Prostate gland (tissue), 2 donors: ENCODE results near the gene LRP11. TPM values are rescaled to one million over a fixed set of nuclear protein-coding genes. Genes with fewer than 3 reads are reported as not detected.
A peak's percentile ranks its signal among the peaks of the same experiment; 100 is the strongest.

Experiments
- DNase-seq: peaks from one replicate; pipeline ENCODE4 v3.0.0-alpha.2; 2019; ENCODE audit warnings: low spot score
- H3K27ac ChIP-seq, 2 donors: fragments of 200-600 bp; sonication (generic); 2 replicates each; pipeline ENCODE4 v1.5.1; 2017 to 2019
- H3K27me3 ChIP-seq: fragments of 200-600 bp; sonication (generic); replicated peaks from 2 replicates; pipeline ENCODE4 v1.5.1; 2019; ENCODE audit not compliant: insufficient read depth
- H3K36me3 ChIP-seq, 2 donors: fragments of 200-600 bp; sonication (generic); 1 replicate in 1 of 2; 2 replicates in 1 of 2; pipeline versions ENCODE4 v1.5.1 to v1.8.1; 2017 to 2019
- H3K4me1 ChIP-seq: fragments of 200-600 bp; sonication (generic); replicated peaks from 2 replicates; pipeline ENCODE4 v1.5.1; 2019
- H3K4me3 ChIP-seq, 2 donors: fragments of 200-600 bp; sonication (generic); 2 replicates each; pipeline ENCODE4 v1.5.1; 2017 to 2019
- H3K9me3 ChIP-seq: fragments of 200-600 bp; sonication (generic); 2 replicates; pipeline ENCODE4 v1.5.1; 2017
- POLR2A ChIP-seq: fragments of 450-650 bp; IDR thresholded peaks from one replicate; pipeline ENCODE4 v1.6.1; 2016; ENCODE audit warnings: antibody characterized with exemption, mild to moderate bottlenecking
- POLR2AphosphoS5 ChIP-seq: sonication (generic); formaldehyde crosslinking; IDR thresholded peaks from one replicate; pipeline ENCODE4 v1.6.1; 2017; ENCODE audit warnings: antibody characterized with exemption
- WGBS: methylation state at CpG from one replicate; pipeline ENCODE4 v1.1.5; 2018; 5-methylcytosine and 5-hydroxymethylcytosine counted together
- intact Hi-C: fragments of 100-400 bp; cut with DNase I; formaldehyde crosslinking; loops from one replicate; pipeline ENCODE4 v1.14.2; 2022
- total RNA-seq, 2 donors: library from RNA; depleted of rRNA; stranded (reverse); fragments of >200 nt; gene quantifications; one replicate each; pipeline ENCODE4 v1.1.0, GENCODE V29; 2016
- TF ChIP-seq, protein P1 (sequence below), 4 experiments: fragments of 200-600 bp in 2 of 4; fragments of 450-650 bp in 2 of 4; sonication (generic) in 2 of 4; IDR thresholded peaks; 1 replicate in 3 of 4; 2 replicates in 1 of 4; pipeline ENCODE4 v1.5.1; 2016 to 2019; ENCODE audit warnings: antibody characterized with exemption in 4 of 4, mild to moderate bottlenecking in 2 of 4, moderate library complexity in 2 of 4

LRP11 gene
- total RNA-seq, 2 donors from 2014 or later = 52.7 to 76.3 TPM

DNA sequence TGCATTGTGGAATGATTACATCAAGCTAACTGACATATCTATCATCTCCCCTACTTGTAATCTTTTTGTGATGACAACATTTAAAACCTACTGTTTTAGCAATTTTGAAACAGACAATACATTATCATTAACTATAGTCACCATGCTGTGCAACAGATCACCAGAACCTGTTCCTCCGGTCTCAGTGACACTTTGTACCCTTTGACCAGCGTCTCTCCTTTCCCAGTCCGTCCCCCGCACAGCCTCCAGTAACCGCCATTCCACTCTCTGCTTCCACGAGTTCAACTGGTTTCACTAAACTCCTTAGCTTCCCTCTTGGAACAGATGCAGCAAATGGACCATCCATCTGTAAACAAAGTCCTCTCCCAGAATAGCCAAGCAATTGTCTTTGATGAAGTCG lies 21.8 kb downstream of the LRP11 start:
- TF ChIP-seq, protein P1, sequence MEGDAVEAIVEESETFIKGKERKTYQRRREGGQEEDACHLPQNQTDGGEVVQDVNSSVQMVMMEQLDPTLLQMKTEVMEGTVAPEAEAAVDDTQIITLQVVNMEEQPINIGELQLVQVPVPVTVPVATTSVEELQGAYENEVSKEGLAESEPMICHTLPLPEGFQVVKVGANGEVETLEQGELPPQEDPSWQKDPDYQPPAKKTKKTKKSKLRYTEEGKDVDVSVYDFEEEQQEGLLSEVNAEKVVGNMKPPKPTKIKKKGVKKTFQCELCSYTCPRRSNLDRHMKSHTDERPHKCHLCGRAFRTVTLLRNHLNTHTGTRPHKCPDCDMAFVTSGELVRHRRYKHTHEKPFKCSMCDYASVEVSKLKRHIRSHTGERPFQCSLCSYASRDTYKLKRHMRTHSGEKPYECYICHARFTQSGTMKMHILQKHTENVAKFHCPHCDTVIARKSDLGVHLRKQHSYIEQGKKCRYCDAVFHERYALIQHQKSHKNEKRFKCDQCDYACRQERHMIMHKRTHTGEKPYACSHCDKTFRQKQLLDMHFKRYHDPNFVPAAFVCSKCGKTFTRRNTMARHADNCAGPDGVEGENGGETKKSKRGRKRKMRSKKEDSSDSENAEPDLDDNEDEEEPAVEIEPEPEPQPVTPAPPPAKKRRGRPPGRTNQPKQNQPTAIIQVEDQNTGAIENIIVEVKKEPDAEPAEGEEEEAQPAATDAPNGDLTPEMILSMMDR (IDR thresholded peaks at IDR 0.05) = no peak
- TF ChIP-seq POLR2A = no peak
- TF ChIP-seq POLR2AphosphoS5 = no peak
- H3K4me3 ChIP-seq = no peak overlapping the region
- DNase-seq = no peak

DNA sequence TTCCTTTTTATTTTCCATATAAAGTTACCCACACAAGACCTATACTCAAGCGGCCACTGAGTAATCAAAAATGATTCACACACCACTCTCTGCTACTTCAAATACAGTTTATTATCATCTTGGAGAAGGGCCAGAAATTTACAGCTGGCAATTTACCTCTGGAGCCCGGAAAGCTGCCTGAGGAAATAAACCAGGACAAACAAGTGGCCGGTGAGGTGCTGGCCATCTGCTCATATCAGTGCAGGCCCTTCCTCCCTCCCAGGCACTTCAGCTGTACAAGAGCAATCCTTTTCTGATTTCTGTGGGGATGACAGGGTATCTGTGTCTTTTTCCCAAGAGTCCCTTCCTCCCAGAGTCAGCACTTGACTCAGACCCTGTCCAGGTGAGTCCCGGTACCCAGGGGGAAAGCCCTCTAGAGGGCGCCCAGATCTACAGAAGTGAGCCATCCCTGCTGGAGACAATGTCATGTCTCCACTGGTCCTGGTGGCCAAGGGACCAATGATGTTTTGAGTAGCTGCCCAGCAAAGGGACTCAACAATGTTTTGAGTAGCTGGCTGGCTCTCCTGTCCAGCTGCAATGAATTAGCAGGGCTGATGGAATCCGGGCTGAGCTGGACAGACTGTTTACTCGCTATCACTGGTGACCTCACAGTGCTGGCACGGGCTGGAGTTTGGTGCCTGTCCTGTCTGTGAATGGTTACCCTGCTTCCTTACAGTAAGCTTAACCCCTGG lies 23.6 kb downstream of the LRP11 start:
- Histone ChIP-seq H3K36me3 (no peaks in the 10 kb centered on the region), H3K9me3 (no peaks in the 10 kb centered on the region), H3K4me1 (no peaks in the 10 kb centered on the region), H3K27ac (no peak overlapping the region), H3K27me3 (no peaks in the 10 kb centered on the region), H3K4me3 (no peak overlapping the region)
- 45% methylated on average over 8 of the region's 8 CpGs for WGBS
- intact Hi-C loops = no loop called here
- TF ChIP-seq, protein P1 (IDR thresholded peaks at IDR 0.05) = peak in 3 of 4 experiments; percentile 59 to 76 (median 64)
- TF ChIP-seq POLR2AphosphoS5 (peak; percentile 30), POLR2A (no peak)
- peak; percentile 65 for DNase-seq

More for the DNA sequence above, 21.8 kb downstream of the LRP11 start:
- 75% methylated on average over 7 of the region's 7 CpGs for WGBS
- H3K27ac ChIP-seq = no peak overlapping the region
- H3K36me3 ChIP-seq = no peaks in the 10 kb centered on the region
- intact Hi-C loops = no loop called here
- no peaks in the 10 kb centered on the region for H3K9me3 ChIP-seq
- H3K4me1 ChIP-seq = peaks cover 5% of the 10 kb centered on the region
- no peaks in the 10 kb centered on the region for H3K27me3 ChIP-seq

DNA sequence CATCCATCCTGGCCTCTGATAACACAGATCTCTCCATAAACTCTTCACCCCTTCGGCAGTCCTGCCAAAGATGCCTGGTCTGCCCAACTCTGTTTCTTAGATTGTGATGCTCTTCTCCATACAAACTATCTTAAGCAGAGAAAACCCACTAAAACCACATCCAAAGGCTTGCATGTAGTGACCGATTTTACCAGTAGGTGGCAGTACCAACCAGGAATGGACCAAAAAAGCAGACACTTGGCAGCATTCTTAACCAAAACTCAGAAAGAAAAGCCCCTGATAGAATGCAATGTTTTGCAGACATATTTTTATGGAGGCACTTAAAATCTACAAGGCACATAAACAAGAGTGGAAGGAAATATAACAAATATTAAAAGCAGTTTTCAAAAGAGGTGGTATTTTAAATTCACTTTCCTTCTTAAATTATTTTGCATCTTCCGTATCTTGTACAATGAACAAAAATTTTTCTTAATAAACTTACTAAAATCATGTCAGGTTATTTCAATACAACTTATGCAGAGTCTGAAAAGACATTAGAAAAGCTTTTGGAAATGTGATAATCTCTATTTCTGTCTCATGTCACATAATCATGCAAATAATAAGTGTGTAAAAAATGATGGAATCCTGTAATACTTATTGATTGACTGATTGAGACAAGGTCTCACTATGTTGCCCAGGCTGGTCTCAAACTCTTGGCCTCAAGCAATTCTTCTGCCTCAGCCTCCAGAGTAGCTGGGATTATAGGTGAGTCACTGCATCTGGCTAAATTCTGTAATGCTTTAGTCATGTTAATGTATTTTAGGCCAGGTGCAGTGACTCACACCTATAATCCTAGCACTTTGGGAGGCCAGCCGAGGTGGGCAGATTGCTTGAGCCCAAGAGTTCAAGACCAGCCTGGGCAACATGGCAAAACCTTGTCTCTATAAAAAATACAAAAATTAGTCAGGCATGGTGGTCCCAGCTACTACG lies 29.4 kb downstream of the LRP11 start:
- H3K36me3 ChIP-seq = no peaks in the 10 kb centered on the region

GRCh38 chr6:149833651-149834050 lies 30.5 kb downstream of the LRP11 start:
- TF ChIP-seq, protein P1 (IDR thresholded peaks at IDR 0.05) = no peak
- no peak for TF ChIP-seq POLR2AphosphoS5
- 92% methylated on average over 3 of the region's 3 CpGs for WGBS
- no peak overlapping the region for H3K27ac ChIP-seq
- intact Hi-C loops = loop anchor here (1.0 kb wide), 1 partner anchor 93 kb away; no protein-coding TSS in a partner anchor
- no peak overlapping the region for H3K4me3 ChIP-seq
- H3K36me3 ChIP-seq = no peaks in the 10 kb centered on the region
- no peaks in the 10 kb centered on the region for H3K27me3 ChIP-seq
- no peaks in the 10 kb centered on the region for H3K4me1 ChIP-seq
- no peak for DNase-seq
- no peaks in the 10 kb centered on the region for H3K9me3 ChIP-seq

More for the DNA sequence above, 29.4 kb downstream of the LRP11 start:
- no peaks in the 10 kb centered on the region for H3K4me1 ChIP-seq
- no peak overlapping the region for H3K4me3 ChIP-seq
- no peak for TF ChIP-seq POLR2A
- TF ChIP-seq POLR2AphosphoS5 = peak; percentile 50
- TF ChIP-seq, protein P1 (IDR thresholded peaks at IDR 0.05) = peak; percentile 85 to 91 (median 88)
- DNase-seq = peak; percentile 49
- H3K9me3 ChIP-seq = no peaks in the 10 kb centered on the region
- H3K27ac ChIP-seq = no peak overlapping the region
- H3K27me3 ChIP-seq = no peaks in the 10 kb centered on the region
- intact Hi-C loops = loop anchor here (1.0 kb wide), 1 partner anchor 92 kb away; no protein-coding TSS in a partner anchor
- WGBS = 52% methylated on average over 5 of the region's 5 CpGs
